Left lung (tissue), 10 donors: ENCODE data around the gene LCOR. TPM values are rescaled to one million over a fixed set of nuclear protein-coding genes. Genes with fewer than 3 reads are reported as not detected.

ENCODE experiments used
- ATAC-seq: fragments of 200-7000 bp; cut with Tn5 transposase; one replicate; pipeline ENCODE4 v1.9.1; 2020; ENCODE audit warnings: moderate library complexity
- DNase-seq, 4 donors: peaks; one replicate each; pipeline ENCODE4 v3.0.0-alpha.2; 2013 to 2020
- H3K27ac ChIP-seq, 2 donors: fragments of 200-600 bp; sonication (generic) in 1 of 2; one replicate each; pipeline versions ENCODE4 v1.5.0 to v1.8.0; 2020 to 2021
- H3K27me3 ChIP-seq, 2 donors: fragments of 200-600 bp; sonication (generic) in 1 of 2; one replicate each; pipeline versions ENCODE4 v1.5.0 to v1.8.0; 2020 to 2021
- H3K36me3 ChIP-seq, 2 donors: fragments of 200-600 bp; sonication (generic) in 1 of 2; one replicate each; pipeline versions ENCODE4 v1.5.0 to v1.8.0; 2020 to 2021
- H3K4me1 ChIP-seq, 2 donors: fragments of 200-600 bp; one replicate each; pipeline ENCODE4 v1.8.0; 2021
- H3K4me3 ChIP-seq, 2 donors: fragments of 200-600 bp; sonication (generic) in 1 of 2; one replicate each; pipeline versions ENCODE4 v1.5.0 to v1.8.0; 2020 to 2021; ENCODE audit warnings: mild to moderate bottlenecking in 1 of 2
- H3K9me3 ChIP-seq, 2 donors: fragments of 200-600 bp; sonication (generic) in 1 of 2; one replicate each; pipeline versions ENCODE4 v1.5.0 to v1.8.0; 2020 to 2021
- intact Hi-C, 2 donors: fragments of 100-400 bp; cut with DNase I; formaldehyde crosslinking; loops; one replicate each; pipeline versions ENCODE4 v1.11.2 to v1.14.2; 2022
- polyA plus RNA-seq, 6 donors: library from polyadenylated mRNA; unstranded; fragments of 120-200 nt; gene quantifications; one replicate each; pipeline ENCODE4 v1.2.1, GENCODE V29; 2013; ENCODE audit not compliant: insufficient read length in 6 of 6
- total RNA-seq, 2 donors: library from RNA; stranded (reverse); fragmentation: NEBNext Ultra II Directional; extraction: Animal tissue kit (Norgen Biotek cat#: 25700); gene quantifications; one replicate each; pipeline ENCODE4 v1.2.1, GENCODE V29; 2021
- TF ChIP-seq, protein P1 (sequence below), 2 donors: fragments of 200-600 bp; sonication (generic) in 1 of 2; IDR thresholded peaks; one replicate each; pipeline versions ENCODE4 v1.5.0 to v1.8.0; 2021; ENCODE audit warnings: antibody characterized with exemption in 2 of 2
- donor health status: DM: no; HTN: yes; CAD: no.
- donor health status: DM: no; HTN: no; CAD: no.

Gene LCOR
- total and polyA plus RNA-seq, 8 donors = 20.8 to 29.6 (median 22.9) TPM

DNA sequence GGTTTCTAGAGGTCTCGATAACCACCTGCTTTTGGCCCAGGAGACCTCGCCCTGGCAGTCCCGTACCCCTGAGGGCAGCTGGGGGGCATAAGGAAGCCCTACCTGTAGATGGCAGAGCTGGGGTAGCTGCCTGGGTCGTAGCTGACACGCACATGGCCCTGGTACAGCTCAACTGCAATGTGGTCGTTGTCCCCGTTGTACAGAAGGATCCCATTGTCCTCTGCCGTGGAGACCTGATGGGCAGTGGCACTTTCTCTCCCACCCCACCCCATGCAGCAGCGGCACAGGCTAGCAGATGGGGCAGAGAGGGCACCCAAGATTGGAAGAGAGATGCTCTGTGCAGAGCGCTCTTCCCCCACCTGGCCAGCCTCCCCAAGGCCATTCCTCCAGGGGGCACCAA, 172.5 kb downstream of the LCOR start:
- H3K27me3 ChIP-seq = no peaks in the 10 kb centered on the region
- no peak overlapping the region for H3K4me3 ChIP-seq
- intact Hi-C loops = no loop called here
- TF ChIP-seq, protein P1, sequence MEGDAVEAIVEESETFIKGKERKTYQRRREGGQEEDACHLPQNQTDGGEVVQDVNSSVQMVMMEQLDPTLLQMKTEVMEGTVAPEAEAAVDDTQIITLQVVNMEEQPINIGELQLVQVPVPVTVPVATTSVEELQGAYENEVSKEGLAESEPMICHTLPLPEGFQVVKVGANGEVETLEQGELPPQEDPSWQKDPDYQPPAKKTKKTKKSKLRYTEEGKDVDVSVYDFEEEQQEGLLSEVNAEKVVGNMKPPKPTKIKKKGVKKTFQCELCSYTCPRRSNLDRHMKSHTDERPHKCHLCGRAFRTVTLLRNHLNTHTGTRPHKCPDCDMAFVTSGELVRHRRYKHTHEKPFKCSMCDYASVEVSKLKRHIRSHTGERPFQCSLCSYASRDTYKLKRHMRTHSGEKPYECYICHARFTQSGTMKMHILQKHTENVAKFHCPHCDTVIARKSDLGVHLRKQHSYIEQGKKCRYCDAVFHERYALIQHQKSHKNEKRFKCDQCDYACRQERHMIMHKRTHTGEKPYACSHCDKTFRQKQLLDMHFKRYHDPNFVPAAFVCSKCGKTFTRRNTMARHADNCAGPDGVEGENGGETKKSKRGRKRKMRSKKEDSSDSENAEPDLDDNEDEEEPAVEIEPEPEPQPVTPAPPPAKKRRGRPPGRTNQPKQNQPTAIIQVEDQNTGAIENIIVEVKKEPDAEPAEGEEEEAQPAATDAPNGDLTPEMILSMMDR (IDR thresholded peaks at IDR 0.05) = no peak
- no peaks in the 10 kb centered on the region for H3K36me3 ChIP-seq
- peaks cover 0 to 24% of the 10 kb centered on the region in 2 donors for H3K9me3 ChIP-seq
- no peaks in the 10 kb centered on the region for H3K4me1 ChIP-seq
- DNase-seq = no peak
- ATAC-seq = no peak
- H3K27ac ChIP-seq = no peak overlapping the region

DNA sequence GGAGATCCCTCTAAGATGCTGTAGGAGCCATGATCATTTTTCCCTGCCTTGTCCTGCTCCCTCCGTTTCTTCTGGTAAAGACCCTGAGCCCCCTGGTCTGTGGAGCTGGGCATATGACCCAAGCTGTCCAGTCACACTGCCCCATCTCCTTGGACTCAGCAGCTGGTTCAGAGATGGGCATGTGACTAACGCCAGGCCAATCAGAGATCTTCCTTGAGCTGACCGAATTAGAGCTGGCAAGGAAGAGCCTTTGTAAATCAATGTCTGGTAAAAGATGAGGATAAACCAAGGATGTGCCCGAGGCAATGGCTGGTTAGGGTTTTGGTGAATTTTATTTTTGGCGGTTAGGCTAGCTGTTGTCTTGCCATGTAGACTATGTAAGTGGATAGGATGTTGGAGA, 173.3 kb downstream of the LCOR start:
- Histone ChIP-seq H3K36me3 (no peaks in the 10 kb centered on the region), H3K9me3 (peaks cover 0 to 24% of the 10 kb centered on the region in 2 donors), H3K4me1 (no peaks in the 10 kb centered on the region), H3K27me3 (no peaks in the 10 kb centered on the region), H3K4me3 (no peak overlapping the region), H3K27ac (no peak overlapping the region)
- DNase-seq = no peak
- TF ChIP-seq, protein P1 (IDR thresholded peaks at IDR 0.05) = no peak
- intact Hi-C loops = no loop called here
- ATAC-seq = no peak

DNA sequence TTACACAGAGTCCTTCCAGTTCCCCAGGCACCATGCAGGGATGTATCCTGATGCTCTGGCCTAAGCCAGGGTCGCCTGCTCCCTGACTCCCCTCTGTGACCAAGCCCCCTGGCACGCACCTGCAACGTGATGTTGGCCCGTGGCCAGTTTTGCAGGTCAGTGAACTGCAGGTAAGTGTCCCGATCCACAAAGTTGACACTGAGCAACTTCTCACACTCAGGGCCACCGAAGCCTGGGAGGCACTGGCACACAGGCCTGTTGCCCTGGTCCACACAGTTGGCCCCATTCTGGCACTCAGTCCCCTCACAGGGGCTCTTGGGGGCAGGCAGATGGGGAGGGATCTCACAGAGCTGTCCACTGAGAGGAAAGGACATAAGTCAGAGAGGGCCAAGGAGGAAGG, 174.3 kb downstream of the LCOR start:
- ATAC-seq = no peak
- TF ChIP-seq, protein P1 (IDR thresholded peaks at IDR 0.05) = no peak
- Histone ChIP-seq H3K36me3 (no peaks in the 10 kb centered on the region), H3K27ac (no peak overlapping the region), H3K4me1 (no peaks in the 10 kb centered on the region), H3K27me3 (no peaks in the 10 kb centered on the region), H3K9me3 (peaks cover 0 to 24% of the 10 kb centered on the region in 2 donors), H3K4me3 (no peak overlapping the region)
- intact Hi-C loops = no loop called here
- no peak for DNase-seq

DNA sequence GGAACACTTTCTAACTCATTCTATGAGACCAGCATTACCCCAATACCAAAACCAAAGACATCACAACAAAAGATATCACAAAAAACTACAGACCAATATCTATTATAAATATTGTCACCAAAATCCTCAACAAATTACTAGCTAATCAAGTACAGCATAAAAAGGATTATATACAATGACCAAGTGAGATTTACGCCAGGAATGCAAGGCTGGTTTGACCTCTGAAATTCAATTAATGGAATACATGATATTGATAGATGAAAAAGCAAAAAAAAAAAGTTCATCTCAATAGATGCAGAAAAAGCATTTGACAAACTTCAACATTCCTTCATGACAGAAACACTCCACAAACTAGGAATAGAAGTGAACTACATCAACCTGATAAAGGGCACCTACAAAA, 175.3 kb downstream of the LCOR start:
- intact Hi-C loops = no loop called here
- H3K4me3 ChIP-seq = no peak overlapping the region
- H3K9me3 ChIP-seq = peaks cover 0 to 24% of the 10 kb centered on the region in 2 donors
- ATAC-seq (no peak), DNase-seq (no peak)
- H3K27me3 ChIP-seq = no peaks in the 10 kb centered on the region
- H3K36me3 ChIP-seq = no peaks in the 10 kb centered on the region
- no peaks in the 10 kb centered on the region for H3K4me1 ChIP-seq
- TF ChIP-seq, protein P1 (IDR thresholded peaks at IDR 0.05) = no peak
- no peak overlapping the region for H3K27ac ChIP-seq

DNA sequence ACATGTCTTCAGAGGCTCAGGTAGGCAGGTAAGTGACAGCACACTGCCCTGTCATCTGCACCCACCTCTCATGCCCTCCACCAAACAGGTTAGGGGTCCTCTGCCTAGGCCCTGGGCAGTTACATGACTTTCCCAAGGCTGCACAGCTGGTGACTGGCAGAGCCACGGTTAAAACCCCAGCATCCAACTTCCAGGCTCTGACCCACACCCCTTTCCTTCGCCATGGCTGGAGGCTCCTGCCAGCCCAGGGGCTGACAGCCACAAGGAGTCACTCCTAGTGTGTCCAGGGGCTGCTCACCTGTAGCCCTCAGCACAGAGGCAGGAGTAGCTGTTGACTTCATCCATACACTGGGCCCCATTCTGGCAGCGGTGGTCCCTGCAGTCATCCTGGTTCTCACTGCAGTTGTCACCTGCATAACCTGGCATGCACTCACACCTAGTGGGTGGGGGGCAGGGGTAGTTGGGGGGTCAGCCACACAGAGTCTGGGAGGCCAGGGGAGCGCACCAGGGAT, 178.7 kb downstream of the LCOR start:
- Histone ChIP-seq H3K27me3 (no peaks in the 10 kb centered on the region), H3K9me3 (peaks cover 0 to 24% of the 10 kb centered on the region in 2 donors), H3K4me3 (no peak overlapping the region), H3K4me1 (no peaks in the 10 kb centered on the region), H3K27ac (no peak overlapping the region), H3K36me3 (no peaks in the 10 kb centered on the region)
- intact Hi-C loops = no loop called here
- TF ChIP-seq, protein P1 (IDR thresholded peaks at IDR 0.05) = no peak
- peak in 1 of 4 donors; percentile 29 for DNase-seq
- no peak for ATAC-seq
